Stimulated activated CD8-positive, alpha-beta memory T cell treated with anti-CD3 and anti-CD28 coated beads, Interleukin-7, amount 100 ng/mL, for 1 hour (primary cell): ENCODE results near the gene CASD1.

Experiments used
- DNase-seq, 2 donors: peaks; one replicate each; pipeline ENCODE4 v3.0.0-alpha.2; 2020; ENCODE audit warnings: low read depth in 2 of 2

Gene CASD1

GRCh38 chr7:94580601-94581000 is 71.0 kb downstream of the CASD1 start:
- DNase-seq, result no peak

DNA sequence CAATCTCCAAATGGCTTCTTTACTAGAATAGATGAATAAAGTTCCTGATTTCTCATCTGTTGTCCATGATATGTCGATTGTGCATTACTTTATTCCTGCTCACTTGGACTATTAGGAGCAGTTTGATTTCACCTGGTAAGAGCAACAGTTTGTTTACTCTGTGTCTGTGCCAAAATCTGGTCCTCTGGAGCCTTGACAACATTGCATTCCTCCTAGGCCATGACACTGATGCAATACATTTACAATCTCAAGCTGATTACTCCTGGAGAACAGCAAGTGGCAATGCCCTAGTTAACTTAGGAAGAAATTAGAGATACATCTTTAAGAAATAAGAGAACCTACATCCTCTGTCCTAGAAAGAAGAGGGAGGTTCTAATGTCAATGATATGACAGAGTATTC is 74.5 kb downstream of the CASD1 start:
- DNase-seq, result no peak

DNA sequence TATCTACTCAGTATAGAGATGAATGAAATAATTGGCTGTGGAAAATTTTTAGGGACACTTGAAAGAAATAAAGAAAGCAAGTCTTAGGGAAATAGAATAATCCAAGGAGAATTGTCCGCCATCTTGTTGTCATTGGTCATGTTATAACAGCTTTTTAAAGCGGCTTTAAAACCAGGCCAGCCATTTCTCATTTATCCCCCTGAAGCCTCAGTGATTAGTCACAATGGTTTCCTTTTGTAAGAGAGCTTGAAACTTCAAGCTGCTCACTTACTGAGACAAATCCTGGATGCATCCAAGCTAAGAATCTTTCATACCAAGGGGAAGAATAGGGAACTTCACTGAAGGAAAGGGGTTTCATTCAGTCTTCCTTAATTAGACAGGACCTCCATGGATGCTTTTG is 78.5 kb downstream of the CASD1 start:
- DNase-seq, result no peak

- DNase-seq, result no peak
Observed at GRCh38 chr7:94590526-94591162, 81.0 kb downstream of the CASD1 start.

DNA sequence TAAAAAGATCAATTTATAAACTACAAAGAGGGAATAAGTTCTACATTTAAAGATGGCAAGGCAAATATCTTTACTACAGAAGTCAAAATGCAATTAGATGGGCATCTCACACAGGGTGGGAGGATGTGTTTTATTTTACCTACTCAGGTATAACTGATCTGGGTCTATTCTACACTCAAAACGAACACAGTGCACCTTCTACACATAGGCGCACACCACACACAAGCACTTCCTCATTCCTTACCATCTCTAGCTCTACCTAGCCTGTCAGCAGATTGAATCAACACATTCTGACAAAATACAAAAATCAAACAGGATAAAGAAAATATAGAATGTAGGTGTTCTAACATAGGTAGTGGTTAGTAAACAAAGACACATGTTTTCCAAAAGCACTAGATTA is 81.6 kb downstream of the CASD1 start:
- no peak for DNase-seq

- no peak for DNase-seq
Observed at GRCh38 chr7:94594882-94595281, 85.3 kb downstream of the CASD1 start.

DNA sequence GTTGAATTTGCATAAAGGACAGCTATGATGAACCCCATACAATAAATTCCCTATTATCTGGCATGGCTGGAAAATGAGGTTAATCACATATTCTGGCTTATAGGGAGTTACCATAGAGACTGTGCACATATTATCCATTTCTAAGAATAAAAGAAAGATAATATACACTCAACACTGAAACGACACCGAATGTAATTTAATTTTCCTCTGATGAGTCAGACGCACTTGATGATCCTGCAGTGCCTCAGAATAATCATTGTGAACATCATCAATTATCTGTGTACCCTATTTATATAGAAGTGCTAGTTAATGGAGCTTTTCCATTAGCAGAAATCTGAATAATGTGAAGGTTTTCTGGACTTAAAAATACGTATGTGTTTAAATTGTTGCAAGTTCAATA is 86.1 kb downstream of the CASD1 start:
- no peak for DNase-seq

GRCh38 chr7:94600267-94600666 is 90.7 kb downstream of the CASD1 start:
- DNase-seq, result no peak

GRCh38 chr7:94602181-94602580 is 92.6 kb downstream of the CASD1 start:
- no peak for DNase-seq

DNA sequence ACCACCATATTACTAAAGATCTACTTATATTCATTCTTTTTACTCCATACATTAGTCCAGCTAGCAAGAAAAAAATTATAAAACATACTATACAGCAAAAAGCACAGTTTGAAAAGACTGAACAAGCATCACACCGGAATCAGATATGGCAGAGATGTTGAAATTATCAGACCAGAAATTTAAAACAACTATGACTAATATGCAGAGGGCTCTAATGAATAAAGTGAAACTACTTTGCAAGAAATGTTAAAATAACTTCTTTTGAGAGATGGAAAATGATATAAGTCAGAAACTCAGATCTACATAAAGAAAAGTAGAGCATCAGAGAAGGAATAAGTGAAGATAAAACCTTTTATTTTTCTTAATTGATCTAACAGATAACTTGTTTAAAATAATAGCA is 95.4 kb downstream of the CASD1 start:
- DNase-seq, result no peak
